H1 (cell line): ENCODE measurements around the gene GRB7. TPM values are rescaled to one million over a fixed set of nuclear protein-coding genes. Genes with fewer than 3 reads are reported as not detected.

Experiments used
- BACH1 ChIP-seq: IDR thresholded peaks from 2 replicates; pipeline ENCODE4 v1.6.1; 2012; ENCODE audit warnings: low read length, improper control_type of control experiment
- CREB1 ChIP-seq: IDR thresholded peaks from 2 replicates; pipeline ENCODE4 v1.6.1; 2012; ENCODE audit warnings: inconsistent platforms
- E2F6 ChIP-seq: IDR thresholded peaks from 2 replicates; pipeline ENCODE4 v1.6.1; 2012; ENCODE audit warnings: inconsistent platforms
- HDAC6 ChIP-seq: IDR thresholded peaks from one replicate; pipeline ENCODE4 v1.7.1; 2012; ENCODE audit warnings: low read depth, mild to moderate bottlenecking, inconsistent platforms, low read length, moderate library complexity
- TBP ChIP-seq: IDR thresholded peaks from 2 replicates; pipeline ENCODE4 v1.6.1; 2011; ENCODE audit warnings: low read depth, low read length, improper control_type of control experiment
- polyA plus RNA-seq, 7 experiments: library from polyadenylated mRNA; depleted of rRNA in 3 of 7; stranded (reverse) in 5 of 7; unstranded in 2 of 7; fragments of >200 nt in 5 of 7; fragments of 200-250 nt in 2 of 7; gene quantifications; 1 replicate in 5 of 7; 2 replicates in 1 of 7; 4 replicates in 1 of 7; pipeline versions ENCODE4 v1.2.1 to v1.2.3, GENCODE V29; 2011 to 2013; ENCODE audit warnings: missing spikeins in 2 of 7, mixed read lengths in 2 of 7
- total RNA-seq: library from RNA; stranded (reverse); fragmentation: NEBNext Ultra II Directional; extraction: Animal tissue kit (Norgen Biotek cat#: 25700); gene quantifications from 2 replicates; pipeline ENCODE4 v1.2.1, GENCODE V29; 2021

GRB7 gene
- total and polyA plus RNA-seq, 2 of the 8 experiments (the other 6 are each of a cell fraction or from before 2014, with no cell fraction given): 32.2 to 41.5 TPM

DNA sequence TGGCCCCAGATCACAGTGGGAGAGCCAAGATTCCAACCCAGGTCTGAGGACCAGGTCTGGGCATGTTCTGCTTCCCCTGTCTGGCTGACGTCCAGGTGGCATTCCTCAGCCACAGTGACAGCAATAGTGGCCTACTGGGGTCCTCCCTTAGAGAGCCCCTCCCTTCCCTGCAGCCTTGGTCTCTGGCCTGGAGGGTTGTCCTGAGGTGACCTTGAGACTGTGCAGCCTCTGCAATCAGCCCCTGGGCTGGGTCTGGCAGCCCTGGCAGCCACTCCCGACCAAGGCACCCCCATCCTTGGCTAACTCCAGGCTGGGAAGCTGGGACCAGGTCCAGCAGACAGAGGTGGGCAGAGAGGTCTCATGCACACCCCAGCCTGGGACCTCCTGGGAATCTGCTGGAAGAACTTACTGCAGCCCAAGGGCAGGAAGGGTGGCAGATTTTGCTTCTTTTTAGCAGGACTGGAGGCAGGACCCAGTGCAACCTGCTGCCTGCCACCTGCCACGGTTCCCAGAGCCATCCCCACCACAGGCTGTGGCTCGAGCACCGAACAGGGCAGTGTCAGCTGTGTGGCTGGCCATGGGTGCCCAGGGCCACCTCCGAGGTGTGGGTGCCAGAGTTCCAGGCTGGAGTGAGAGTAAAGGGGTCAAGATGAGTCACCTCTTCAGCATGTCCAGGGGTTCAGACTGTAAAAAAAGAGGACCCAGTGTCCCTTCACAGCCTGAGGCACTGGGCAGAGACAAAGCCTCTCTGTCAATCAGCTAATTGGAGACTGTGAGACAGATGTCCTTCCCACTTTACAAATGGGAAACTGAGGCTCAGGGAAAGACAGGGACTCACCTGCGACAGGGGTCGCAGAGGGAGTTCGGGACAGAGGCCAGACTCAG lies 12.6 kb downstream of the GRB7 start (continued):
- no peak for TF ChIP-seq CREB1
- no peak for TF ChIP-seq HDAC6
- TF ChIP-seq TBP: no peak
- TF ChIP-seq BACH1: no peak
- TF ChIP-seq E2F6: no peak
